Activated naive CD4-positive, alpha-beta T cell treated with anti-CD3 and anti-CD28 coated beads, Interleukin-2, amount 50 U/mL, for 72 hours (primary cell): ENCODE results near the gene AOX1. TPM values are rescaled to one million over a fixed set of nuclear protein-coding genes. Genes with fewer than 3 reads are reported as not detected.
"Not testable (repeated sequence)": the region's sequence is repeated elsewhere in the genome, so short reads cannot be mapped to it uniquely, and the experiment has no call there.

Experiments
- ATAC-seq, 2 donors: fragments of 150-1000 bp; cut with Tn5 transposase; 2 replicates each; pipeline ENCODE4 v1.10.0; 2021; ENCODE audit warnings: mild to moderate bottlenecking in 2 of 2, moderate library complexity in 2 of 2
- DNase-seq, 2 donors: peaks; one replicate each; pipeline ENCODE4 v3.0.0; 2021 to 2022; ENCODE audit warnings: low spot score in 2 of 2
- H3K27ac Mint-ChIP-seq, 2 donors: one replicate each; pipeline ENCODE4 v1.8.0; 2022; ENCODE audit warnings: mild to moderate bottlenecking in 2 of 2, mixed read lengths in 2 of 2
- H3K36me3 Mint-ChIP-seq, 2 donors: one replicate each; pipeline ENCODE4 v1.8.0; 2022; ENCODE audit warnings: mixed read lengths in 2 of 2
- H3K9me3 Mint-ChIP-seq, 2 donors: one replicate each; pipeline ENCODE4 v1.8.0; 2022; ENCODE audit warnings: mixed read lengths in 2 of 2
- total RNA-seq, 2 donors: library from RNA; stranded (reverse); gene quantifications; one replicate each; pipeline ENCODE4 v1.2.3, GENCODE V29; 2022

AOX1 gene
- total RNA-seq, 2 donors from 2014 or later, result 0.05 to 0.49 TPM

- no peak for DNase-seq
- Mint-ChIP-seq H3K27ac (no peak overlapping the region), H3K36me3 (no peaks in the 10 kb centered on the region), H3K9me3 (peaks cover 0 to 5% of the 10 kb centered on the region in 2 donors)
- no peak for ATAC-seq
Measured at GRCh38 chr2:200668478-200668877, 82.7 kb downstream of the AOX1 start.

GRCh38 chr2:200669308-200669707, 83.5 kb downstream of the AOX1 start:
- ATAC-seq (no peak), DNase-seq (no peak)
- Mint-ChIP-seq H3K36me3 (no peaks in the 10 kb centered on the region), H3K9me3 (peaks cover 0 to 5% of the 10 kb centered on the region in 2 donors), H3K27ac (no peak overlapping the region)

GRCh38 chr2:200670313-200670712, 84.5 kb downstream of the AOX1 start:
- Mint-ChIP-seq H3K36me3 (no peaks in the 10 kb centered on the region), H3K9me3 (peaks cover 0 to 5% of the 10 kb centered on the region in 2 donors), H3K27ac (no peak overlapping the region)
- DNase-seq (no peak), ATAC-seq (no peak)

GRCh38 chr2:200670751-200671150, 84.9 kb downstream of the AOX1 start:
- DNase-seq, result no peak
- Mint-ChIP-seq H3K36me3 (no peaks in the 10 kb centered on the region), H3K27ac (no peak overlapping the region), H3K9me3 (peaks cover 0 to 5% of the 10 kb centered on the region in 2 donors)
- ATAC-seq, result no peak

GRCh38 chr2:200673191-200673590, 87.4 kb downstream of the AOX1 start:
- no peak for ATAC-seq
- Mint-ChIP-seq H3K27ac (no peak overlapping the region), H3K9me3 (no peaks in the 10 kb centered on the region), H3K36me3 (no peaks in the 10 kb centered on the region)
- no peak for DNase-seq

- no peaks in the 10 kb centered on the region for H3K36me3 Mint-ChIP-seq
Measured at GRCh38 chr2:200674837-200675236, 89.0 kb downstream of the AOX1 start.

GRCh38 chr2:200677171-200677570, 91.4 kb downstream of the AOX1 start:
- Mint-ChIP-seq H3K9me3 (no peaks in the 10 kb centered on the region), H3K27ac (no peak overlapping the region), H3K36me3 (no peaks in the 10 kb centered on the region)
- ATAC-seq (no peak), DNase-seq (no peak)

More at GRCh38 chr2:200674837-200675236, 89.0 kb downstream of the AOX1 start:
- Mint-ChIP-seq H3K9me3 (no peaks in the 10 kb centered on the region), H3K27ac (no peak overlapping the region)
- DNase-seq, result no peak
- ATAC-seq, result no peak

- Mint-ChIP-seq H3K27ac (no peak overlapping the region), H3K9me3 (no peaks in the 10 kb centered on the region), H3K36me3 (no peaks in the 10 kb centered on the region)
- ATAC-seq (no peak), DNase-seq (no peak)
Measured at GRCh38 chr2:200677721-200678532, 92.1 kb downstream of the AOX1 start.

- Mint-ChIP-seq H3K36me3 (no peaks in the 10 kb centered on the region), H3K9me3 (no peaks in the 10 kb centered on the region), H3K27ac (no peak overlapping the region)
- DNase-seq, result no peak
- no peak for ATAC-seq
Measured at GRCh38 chr2:200679127-200679526, 93.3 kb downstream of the AOX1 start.

GRCh38 chr2:200679535-200679934, 93.7 kb downstream of the AOX1 start:
- no peaks in the 10 kb centered on the region for H3K36me3 Mint-ChIP-seq
- H3K9me3 Mint-ChIP-seq, result no peaks in the 10 kb centered on the region
- no peak overlapping the region for H3K27ac Mint-ChIP-seq
- DNase-seq, result no peak
- ATAC-seq, result no peak

- ATAC-seq, result no peak
- H3K36me3 Mint-ChIP-seq, result no peaks in the 10 kb centered on the region
- DNase-seq, result no peak
- no peak overlapping the region for H3K27ac Mint-ChIP-seq
- H3K9me3 Mint-ChIP-seq, result no peaks in the 10 kb centered on the region
Measured at GRCh38 chr2:200681697-200682096, 95.9 kb downstream of the AOX1 start.

GRCh38 chr2:200682407-200682806, 96.6 kb downstream of the AOX1 start:
- H3K36me3 Mint-ChIP-seq, H3K9me3 Mint-ChIP-seq, H3K27ac Mint-ChIP-seq, DNase-seq, ATAC-seq: not testable (repeated sequence)

- H3K36me3 Mint-ChIP-seq, result no peaks in the 10 kb centered on the region
- ATAC-seq (no peak), DNase-seq (no peak)
- no peak overlapping the region for H3K27ac Mint-ChIP-seq
- no peaks in the 10 kb centered on the region for H3K9me3 Mint-ChIP-seq
Measured at GRCh38 chr2:200687922-200688920, 102.4 kb downstream of the AOX1 start.

- ATAC-seq (no peak), DNase-seq (no peak)
- Mint-ChIP-seq H3K36me3 (no peaks in the 10 kb centered on the region), H3K9me3 (no peaks in the 10 kb centered on the region), H3K27ac (peak overlapping the region in 1 of 2 donors; percentile 3)
Measured at GRCh38 chr2:200689115-200689514, 103.3 kb downstream of the AOX1 start.

- ATAC-seq (no peak), DNase-seq (no peak)
- Mint-ChIP-seq H3K36me3 (no peaks in the 10 kb centered on the region), H3K27ac (no peak overlapping the region), H3K9me3 (no peaks in the 10 kb centered on the region)
Measured at GRCh38 chr2:200693836-200694470, 108.1 kb downstream of the AOX1 start.

- ATAC-seq, result no peak
- Mint-ChIP-seq H3K9me3 (no peaks in the 10 kb centered on the region), H3K36me3 (no peaks in the 10 kb centered on the region), H3K27ac (no peak overlapping the region)
- no peak for DNase-seq
Measured at GRCh38 chr2:200695191-200695590, 109.4 kb downstream of the AOX1 start.

- no peaks in the 10 kb centered on the region for H3K36me3 Mint-ChIP-seq
- H3K9me3 Mint-ChIP-seq, result no peaks in the 10 kb centered on the region
- H3K27ac Mint-ChIP-seq, result no peak overlapping the region
- ATAC-seq (no peak), DNase-seq (no peak)
Measured at GRCh38 chr2:200695601-200696000, 109.8 kb downstream of the AOX1 start.
